Stimulated activated CD8-positive, alpha-beta memory T cell treated with anti-CD3 and anti-CD28 coated beads, Interleukin-4, amount 100 ng/mL, for 1 hour (primary cell): Measurements from ENCODE around the gene MYOCOS.
"Not testable (repeated sequence)": the region's sequence is repeated elsewhere in the genome, so short reads cannot be mapped to it uniquely, and the experiment has no call there.

Source experiments
- DNase-seq, 2 donors: peaks; one replicate each; pipeline ENCODE4 v3.0.0-alpha.2; 2020; ENCODE audit warnings: low read depth in 2 of 2, low spot score in 1 of 2

Gene MYOCOS, protein sequence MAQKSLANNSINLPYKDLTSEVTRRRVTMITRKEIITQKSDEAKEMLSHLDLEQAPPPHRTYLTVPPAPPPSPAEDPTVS

DNA sequence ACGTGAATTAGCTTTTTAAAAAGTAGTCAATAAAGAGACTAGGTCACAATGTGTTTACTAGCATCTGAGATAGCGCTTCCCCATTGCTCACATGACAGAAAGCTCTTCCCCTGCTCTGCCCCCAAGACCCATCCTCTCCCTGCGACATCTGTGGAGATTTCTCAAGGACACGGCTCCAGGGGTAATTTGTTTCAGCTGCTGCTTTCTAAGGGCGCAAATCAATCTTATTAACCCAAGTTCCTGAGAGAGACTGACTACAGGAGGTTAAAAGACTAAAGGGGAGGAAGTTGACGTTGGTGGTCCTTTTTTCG is at the start of gene MYOCOS:
MYOCOS (plus strand) TSS at position 92 of the 311 bp plus-strand sequence. CDS start 1,641 bp downstream, outside the sequence.
- DNase-seq: no peak

DNA sequence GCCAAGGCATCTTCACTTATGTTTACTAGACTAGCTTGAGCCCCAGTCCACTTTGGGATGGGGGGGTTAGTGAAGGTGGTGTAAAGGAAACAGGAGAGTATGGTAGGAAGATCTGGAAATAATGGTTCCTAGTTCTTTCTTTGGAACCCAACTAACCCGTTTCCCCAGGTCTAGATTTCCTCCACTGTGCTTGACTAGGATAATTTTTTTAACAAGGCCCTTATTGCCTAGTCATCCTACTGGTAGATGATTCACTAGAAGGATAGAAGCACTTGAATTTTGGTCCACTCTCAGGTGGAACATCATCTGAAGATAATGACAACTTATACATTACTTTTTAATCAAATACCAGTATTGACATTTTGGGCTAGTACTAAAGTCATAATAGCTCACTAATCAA is 45.9 kb upstream of the MYOCOS start:
- DNase-seq: no peak

DNA sequence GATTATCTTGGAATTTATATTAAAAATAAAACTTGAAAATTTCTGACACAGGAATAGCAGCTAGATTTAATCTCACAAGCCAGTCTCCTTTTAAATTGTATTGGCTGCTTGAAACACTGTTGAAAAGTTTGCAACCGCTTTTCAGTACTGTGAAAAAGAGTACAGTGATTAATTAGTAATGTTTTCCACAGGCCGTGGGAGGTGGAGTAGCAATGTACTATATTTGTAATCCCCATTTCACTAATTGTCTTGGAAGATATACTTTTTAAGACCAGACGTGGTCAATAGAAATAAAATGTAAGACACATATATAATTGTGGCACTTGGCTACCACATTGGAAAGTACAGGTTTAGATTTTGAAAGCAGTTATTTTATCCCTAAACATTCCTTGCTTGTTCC is 40.8 kb upstream of the MYOCOS start:
- DNase-seq: no peak

DNA sequence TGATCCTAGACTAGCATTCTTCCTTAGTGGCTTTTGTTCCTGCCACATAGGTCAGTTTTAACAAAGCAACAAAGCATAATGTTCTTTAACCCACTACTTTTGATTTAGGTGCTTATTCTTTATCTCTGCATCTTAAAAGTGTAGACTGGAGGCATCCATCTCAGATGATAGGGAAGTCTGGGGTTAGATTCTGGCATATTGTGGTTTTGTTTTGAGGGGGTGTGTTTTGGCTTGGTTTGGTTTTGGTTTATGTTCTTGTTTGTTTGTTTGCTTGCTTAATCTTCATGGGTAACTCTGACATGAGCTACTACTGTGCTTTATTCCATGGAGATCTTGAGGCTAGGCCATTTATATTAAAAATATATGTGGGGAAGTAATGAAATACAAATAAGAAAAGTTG is 40.3 kb upstream of the MYOCOS start:
- DNase-seq: no peak

DNA sequence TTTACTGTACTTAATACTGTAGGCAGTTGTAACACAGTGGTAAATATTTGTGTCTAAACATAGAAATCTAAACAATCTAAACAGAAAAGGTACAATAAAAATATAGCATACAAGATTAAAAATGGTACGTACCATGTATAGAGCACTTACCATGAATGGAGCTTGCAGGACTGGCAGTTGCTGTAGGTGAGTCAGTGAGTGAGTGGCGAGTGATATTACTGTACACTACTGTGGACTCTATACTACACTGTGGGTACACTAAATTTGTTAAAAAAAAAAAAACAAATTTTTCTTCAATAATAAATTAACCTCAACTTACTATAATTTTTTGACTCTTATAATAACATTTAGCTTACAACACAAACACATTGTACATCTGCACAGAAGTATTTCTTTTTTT is 39.5 kb upstream of the MYOCOS start:
- no peak for DNase-seq

DNA sequence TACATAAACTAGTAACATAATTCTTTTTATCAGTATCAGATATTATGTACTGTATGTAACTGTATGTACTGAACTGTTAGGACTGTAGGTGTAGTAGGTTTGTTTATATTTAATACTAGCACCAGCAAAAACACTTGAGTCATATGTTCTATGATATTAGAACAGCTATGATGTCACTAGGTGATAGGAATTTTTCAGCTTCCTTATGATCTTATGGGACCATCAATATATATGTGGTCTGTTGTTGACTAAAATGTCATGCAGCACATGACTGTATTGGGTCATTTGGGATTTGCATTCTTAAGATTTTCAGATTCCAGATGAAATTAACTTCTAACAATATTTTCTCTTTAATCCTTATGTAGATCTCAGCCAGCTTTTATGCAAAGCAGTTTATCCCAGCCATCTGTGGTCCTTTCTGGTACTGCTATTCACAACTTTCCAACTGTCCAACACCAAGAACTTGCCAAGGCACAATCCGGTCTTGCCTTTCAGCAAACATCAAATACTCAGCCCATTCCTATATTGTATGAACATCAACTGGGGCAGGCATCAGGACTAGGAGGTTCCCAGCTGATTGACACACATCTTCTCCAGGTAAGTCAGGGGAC is 38.3 kb upstream of the MYOCOS start:
- no peak for DNase-seq

DNA sequence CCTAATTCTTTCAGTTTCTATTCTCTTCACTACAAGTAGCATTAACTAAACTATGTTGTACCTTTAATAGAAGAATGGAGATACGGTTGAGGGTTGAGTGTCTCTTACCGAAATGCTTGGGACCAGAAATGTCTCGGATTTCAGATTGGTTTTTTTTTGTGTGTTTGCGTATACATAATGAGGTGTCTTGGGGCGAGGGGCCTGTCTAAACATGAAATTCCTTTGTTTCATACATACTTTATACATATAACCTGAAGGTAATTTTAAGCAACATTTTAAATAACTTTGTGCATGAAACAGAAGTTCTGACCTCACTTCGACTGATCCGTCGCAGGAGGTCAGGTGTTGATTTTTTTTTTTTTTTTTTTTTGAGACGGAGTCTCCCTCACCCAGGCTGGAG is 36.3 kb upstream of the MYOCOS start:
- DNase-seq: no peak

DNA sequence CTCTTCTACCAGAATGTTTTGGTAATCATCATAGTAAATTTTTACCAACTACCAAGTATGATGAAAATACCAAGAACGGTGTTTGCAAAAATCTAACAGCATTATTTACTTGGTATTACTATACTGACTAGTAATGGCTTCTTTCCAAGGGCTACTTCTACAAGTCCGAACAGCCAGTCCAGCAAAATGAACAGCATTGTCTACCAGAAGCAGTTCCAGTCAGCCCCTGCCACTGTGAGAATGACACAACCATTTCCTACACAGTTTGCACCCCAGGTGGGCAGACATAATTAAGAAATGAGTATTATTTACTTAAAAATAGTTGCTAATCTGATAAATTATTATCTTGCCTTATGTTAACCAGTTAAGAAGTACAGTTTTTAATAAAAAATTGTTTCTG is 33.8 kb upstream of the MYOCOS start:
- DNase-seq: no peak

DNA sequence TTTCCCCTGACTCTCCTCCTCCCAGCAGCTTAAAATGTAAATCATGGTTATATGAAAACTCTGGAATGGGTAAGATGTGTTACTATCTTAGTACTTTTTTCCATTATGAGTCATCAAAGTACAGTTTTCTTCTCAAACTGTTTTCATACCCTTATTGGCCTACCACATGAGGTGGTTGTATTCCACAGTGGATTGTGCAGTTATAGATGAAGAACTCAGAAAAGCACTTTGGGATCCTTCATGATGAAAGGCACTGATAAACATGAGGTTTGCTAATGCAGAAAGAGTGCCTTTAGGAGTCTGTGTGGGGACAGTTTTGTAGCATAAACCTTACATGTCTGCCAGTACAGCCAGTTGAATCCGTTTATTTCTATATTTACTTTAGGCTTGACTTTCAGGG is 32.0 kb upstream of the MYOCOS start:
- DNase-seq: no peak

DNA sequence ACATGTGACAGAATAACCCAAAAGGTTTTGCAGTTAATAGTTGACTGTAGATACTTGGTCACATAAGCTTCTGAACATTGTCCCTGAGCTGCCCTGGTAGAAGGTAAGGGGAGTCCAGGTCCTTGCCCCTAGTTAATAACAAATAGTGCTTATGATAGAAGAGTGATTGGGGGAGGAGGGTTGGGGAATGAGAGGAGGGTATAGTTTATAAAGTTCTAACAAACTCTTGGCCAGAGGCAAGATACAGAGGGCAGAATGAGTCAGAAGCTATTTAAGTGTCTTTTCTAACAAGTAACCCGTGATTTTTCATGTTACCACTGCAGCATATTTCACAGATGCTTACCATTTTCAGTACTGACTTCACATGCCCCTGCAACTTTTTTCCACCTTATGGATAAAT is 26.7 kb upstream of the MYOCOS start:
- DNase-seq: no peak

DNA sequence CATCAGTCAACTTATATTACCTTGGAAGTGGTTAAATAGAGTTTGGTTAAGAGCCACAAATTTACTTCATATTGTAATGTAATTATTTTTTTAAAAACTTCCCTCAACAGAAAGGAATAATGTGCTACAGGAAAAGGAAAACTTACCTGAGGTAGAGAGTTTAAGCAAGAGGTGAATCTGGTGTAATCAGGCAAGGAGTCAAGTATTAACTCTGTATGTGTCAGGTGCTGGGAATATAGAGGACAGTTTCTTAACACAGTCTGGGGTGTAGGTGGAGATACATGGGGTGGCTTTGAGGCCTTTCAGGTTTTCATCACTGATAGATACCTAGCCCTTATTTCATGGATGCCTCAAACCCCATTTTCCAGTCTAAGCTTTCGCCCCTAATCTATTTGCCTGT is 25.9 kb upstream of the MYOCOS start:
- no peak for DNase-seq

DNA sequence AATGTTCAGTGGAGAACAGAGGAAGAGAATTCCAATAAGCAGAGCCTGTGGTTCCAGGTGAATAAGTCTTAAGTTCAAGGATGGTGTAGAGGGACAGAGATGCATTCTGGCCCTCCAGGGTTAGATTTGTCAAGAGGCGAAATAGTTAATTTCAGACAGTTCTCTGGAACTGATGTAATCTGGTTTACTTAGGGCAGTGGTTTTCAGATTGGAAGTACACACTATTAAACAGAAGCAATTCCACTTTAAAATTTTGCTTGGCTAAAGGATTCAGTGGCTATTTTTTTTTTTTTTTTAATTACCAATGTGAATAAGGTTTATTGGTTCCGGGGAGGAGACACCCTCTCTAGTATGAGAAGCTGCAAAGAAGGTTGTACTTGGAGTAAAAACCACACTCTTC is 25.3 kb upstream of the MYOCOS start:
- DNase-seq: no peak

DNA sequence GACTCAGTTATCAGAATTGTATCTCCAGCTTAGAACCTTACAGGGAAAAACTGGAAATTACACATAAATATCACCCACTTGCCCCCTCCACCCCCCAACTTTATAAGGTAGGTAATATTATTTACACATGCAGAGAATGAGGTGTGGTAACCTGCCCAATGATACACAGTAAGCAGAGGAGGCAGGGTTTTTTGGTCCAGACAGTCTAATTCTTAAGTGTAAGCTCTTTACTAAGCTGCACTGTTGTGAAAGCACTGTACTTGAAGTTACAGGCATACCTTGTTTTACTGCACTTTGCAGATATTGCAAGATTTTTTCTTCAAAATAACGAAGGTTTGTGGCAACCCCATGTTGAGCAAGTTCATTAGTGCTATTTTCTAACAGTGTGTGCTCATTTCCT is 24.8 kb upstream of the MYOCOS start:
- no peak for DNase-seq

DNA sequence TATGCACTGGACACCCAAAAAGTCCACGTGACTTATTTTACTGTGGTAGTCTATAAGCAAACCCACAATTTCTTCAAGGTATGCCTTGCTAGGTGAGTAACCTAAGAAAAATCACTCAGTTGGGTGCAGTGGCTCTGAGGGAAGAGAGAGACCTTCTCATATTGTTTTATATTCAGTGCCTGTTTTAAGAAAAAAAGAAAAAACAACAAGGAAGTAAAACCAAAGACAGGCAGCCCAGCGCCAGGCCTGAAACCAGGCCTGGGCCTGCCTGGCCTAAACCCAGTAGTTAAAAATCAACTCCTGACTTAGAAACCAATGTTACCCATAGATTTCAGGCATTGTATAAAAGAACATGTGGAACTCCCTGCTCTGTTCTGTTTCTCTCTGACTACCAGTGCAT is 21.7 kb upstream of the MYOCOS start:
- not testable (repeated sequence) for DNase-seq

DNA sequence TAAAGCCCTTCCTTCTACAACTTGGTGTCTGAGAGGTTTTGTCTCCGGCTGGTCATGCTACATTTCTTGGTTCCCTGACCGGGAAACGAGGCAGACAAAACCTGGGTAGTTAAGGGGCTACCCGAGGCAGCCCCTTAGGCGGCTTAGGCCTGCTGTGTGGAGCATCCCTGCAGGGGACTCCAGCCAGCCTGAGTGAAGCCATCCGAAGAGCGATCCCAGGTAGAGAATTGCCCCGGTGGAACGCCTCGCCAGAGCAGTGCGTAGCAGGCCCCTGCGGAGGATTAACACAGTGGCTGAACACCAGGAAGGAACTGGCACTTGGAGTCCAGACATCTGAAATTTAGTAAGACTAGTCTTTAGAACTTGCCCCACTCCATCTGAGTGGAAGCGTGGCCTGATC is 21.2 kb upstream of the MYOCOS start:
- no peak for DNase-seq

DNA sequence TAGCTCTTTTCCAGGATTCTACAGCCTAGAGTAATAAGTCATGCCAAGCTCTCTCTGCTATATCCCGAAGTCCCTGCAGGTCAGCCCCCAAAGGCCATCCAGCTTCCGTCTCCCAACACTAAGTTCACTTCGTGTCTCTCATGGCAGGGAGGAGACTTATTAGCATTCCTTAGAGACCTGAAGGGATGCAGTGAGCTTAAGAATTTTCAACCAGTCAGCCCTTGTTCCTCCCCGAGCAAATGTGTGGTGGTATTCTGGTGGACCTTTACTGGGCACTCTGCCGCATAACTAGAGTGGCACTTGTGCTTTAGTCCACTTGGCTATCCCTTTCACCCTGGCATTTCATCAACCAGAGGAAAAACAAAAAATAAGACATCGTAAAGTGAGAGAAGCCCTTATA is 19.0 kb upstream of the MYOCOS start:
- DNase-seq: not testable (repeated sequence)

DNA sequence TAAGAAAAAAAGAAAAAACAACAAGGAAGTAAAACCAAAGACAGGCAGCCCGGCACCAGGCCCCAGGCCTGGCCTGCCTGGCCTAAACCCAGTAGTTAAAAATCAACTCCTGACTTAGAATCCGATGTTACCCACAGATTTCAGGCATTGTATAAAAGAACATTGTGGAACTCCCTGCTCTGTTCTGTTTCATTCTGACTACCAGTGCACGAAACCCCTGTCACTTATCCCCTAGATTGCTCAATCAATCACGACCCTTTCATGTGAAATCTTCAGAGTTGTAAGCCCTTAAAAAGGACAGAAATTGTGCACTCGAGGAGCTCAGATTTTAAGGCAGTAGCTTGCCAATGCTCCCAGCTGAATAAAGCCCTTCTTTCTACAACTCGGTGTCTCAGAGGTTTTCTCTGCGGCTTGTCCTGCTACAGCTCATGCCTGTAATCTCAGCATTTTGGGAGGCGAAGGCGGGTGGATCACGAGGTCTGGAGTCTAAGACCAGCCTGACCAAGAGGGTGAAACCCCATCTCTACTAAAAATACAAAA is 15.6 kb upstream of the MYOCOS start:
- no peak for DNase-seq

DNA sequence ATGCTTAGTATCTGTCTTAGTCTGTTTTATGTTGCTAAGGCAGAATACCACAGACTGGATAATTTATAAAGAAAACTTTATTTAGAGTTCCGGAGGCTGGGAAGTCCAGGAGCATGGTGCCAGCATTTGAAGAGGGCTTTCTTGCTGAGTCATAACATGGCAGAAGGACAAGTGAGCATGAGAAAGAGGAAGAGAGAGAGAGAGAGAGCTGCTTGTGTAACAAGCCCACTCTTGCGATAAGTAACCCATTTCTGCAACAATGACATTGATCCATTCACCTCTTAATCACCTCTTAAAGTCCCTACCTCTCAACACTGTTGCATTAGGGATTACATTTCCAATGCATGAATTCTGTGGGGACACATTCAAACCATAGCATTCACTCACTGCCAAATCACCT is 11.7 kb upstream of the MYOCOS start:
- no peak for DNase-seq

DNA sequence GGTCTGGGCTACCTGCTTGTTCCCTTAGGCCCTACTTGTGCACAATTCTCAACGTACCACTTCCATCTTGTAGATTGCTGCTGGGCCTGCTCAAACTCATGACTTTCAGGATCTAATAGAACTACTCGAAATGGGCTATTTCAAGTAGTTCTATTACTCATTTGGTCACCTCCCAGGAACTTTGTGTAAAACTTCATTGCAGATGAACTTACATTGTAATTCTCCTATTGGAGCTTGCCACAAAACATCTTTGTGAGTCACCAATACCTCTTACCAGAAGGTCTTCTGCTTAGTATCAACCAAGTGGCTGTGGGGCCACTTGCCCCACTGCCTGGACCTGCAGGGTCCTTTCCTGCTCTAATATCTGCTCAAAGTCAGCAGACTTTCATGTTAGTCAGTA is 10.7 kb upstream of the MYOCOS start:
- DNase-seq: no peak

DNA sequence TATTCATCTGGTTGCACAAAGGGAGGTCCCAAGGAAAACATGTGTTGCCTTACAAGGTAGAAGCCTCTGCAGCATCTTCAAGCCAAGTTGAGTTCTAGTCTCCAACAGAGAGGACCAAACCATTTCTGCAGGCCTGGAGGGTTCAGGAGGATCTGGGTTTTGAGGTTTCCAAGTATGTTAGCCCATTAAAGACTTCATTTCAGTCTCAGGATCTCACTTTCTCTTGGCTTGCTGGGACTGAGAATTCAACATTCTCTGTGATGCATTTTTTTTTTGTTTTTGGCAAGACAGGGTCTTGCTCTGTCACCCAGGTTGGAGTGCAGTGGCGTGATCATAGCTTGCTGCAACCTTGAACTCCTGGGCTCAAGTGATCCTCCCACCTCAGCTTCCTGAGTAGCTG is 8.8 kb upstream of the MYOCOS start:
- no peak for DNase-seq

DNA sequence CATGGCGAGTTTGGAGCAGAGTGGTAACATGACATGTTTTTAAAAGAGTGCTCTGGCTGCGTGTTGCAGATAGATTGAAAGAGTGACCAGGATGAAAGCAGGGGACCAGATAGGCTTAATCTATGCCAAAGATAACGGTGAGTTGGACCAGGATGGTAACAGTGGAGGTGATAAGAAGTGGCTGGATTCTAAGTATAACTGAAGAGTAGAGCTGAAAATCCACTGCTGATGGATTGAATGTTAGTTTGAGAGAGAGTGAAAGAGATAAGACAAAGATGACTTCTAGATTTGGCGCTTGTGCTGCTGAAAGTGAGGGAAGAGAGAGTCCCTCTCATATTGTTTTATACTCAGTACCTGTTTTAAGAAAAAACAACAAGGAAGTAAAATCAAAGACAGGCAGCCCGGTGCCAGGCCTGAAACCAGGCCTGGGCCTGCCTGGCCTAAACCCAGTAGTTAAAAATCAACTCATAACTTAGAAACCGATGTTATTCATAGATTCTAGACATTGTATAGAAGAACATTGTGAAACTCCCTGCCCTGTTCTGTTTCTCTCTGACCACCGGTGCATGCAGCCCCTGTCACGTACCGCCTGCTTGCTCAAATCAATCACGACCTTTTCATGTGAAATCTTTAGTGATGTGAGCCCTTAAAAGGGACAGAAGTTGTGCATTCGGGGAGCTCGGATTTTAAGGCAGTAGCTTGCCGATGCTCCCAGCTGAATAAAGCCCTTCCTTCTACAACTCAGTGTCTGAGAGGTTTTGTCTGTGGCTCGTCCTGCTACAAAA is 6.7 kb upstream of the MYOCOS start:
- DNase-seq: not testable (repeated sequence)

DNA sequence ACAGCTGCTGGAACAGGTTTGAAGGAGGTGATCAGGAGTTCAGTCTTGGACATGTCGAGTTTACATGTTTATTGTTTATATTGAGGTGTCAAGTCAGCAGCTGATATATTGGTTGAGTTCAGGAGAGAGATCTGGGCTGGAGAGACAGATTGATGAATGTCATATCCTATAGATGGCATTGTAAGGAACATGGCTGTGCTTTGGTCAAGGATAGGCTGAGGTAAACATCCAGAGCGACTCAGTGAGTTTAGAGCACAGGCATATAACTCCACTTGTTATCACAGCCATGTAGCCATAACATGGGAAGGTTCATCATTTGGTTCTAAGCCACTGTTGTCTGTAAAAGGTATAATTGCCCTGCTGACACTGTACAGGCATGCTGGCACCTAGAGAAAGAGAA is 5.5 kb upstream of the MYOCOS start:
- no peak for DNase-seq
